Measurements from ENCODE around the gene EP300. TPM values are rescaled to one million over a fixed set of nuclear protein-coding genes. Genes with fewer than 3 reads are reported as not detected.
"Not testable (repeated sequence)": the region's sequence is repeated elsewhere in the genome, so short reads cannot be mapped to it uniquely, and the experiment has no call there.

EP300 gene
- total RNA-seq, 1 donor from 2014 or later, result 124 TPM

GRCh38 chr22:41050883-41051282 is 41.5 kb upstream of the EP300 start:
- H3K4me1 Mint-ChIP-seq, result peaks cover 23% of the 10 kb centered on the region
- H3K36me3 Mint-ChIP-seq, result no peaks in the 10 kb centered on the region
- no peaks in the 10 kb centered on the region for H3K27me3 Mint-ChIP-seq (ENCODE audit: low read depth)
- peaks cover 4% of the 10 kb centered on the region for H3K9me3 Mint-ChIP-seq
- H3K4me3 Mint-ChIP-seq, result no peak overlapping the region
- TF ChIP-seq CTCF (IDR thresholded peaks at IDR 0.05; ENCODE audit: unreplicated experiment), result no peak
- no peak for DNase-seq (ENCODE audit: low spot score in 2 of 2, unreplicated experiment in 2 of 2)
- H3K27ac Mint-ChIP-seq, result no peak overlapping the region

- TF ChIP-seq CTCF (IDR thresholded peaks at IDR 0.05; ENCODE audit: unreplicated experiment), result no peak
- Mint-ChIP-seq H3K27ac (peak overlapping the region; percentile 90), H3K27me3 (ENCODE audit: low read depth) (no peaks in the 10 kb centered on the region), H3K4me3 (no peak overlapping the region), H3K36me3 (no peaks in the 10 kb centered on the region), H3K9me3 (peaks cover 3% of the 10 kb centered on the region), H3K4me1 (peaks cover 23% of the 10 kb centered on the region)
- DNase-seq (ENCODE audit: low spot score in 2 of 2, unreplicated experiment in 2 of 2), result no peak
Observed at GRCh38 chr22:41052661-41053490, 39.5 kb upstream of the EP300 start.

GRCh38 chr22:41057076-41057475 is 35.3 kb upstream of the EP300 start:
- Mint-ChIP-seq H3K27ac (no peak overlapping the region), H3K27me3 (ENCODE audit: low read depth) (no peaks in the 10 kb centered on the region), H3K4me3 (no peak overlapping the region), H3K36me3 (no peaks in the 10 kb centered on the region), H3K9me3 (no peaks in the 10 kb centered on the region), H3K4me1 (peaks cover 14% of the 10 kb centered on the region)
- TF ChIP-seq CTCF (IDR thresholded peaks at IDR 0.05; ENCODE audit: unreplicated experiment), result no peak
- DNase-seq (ENCODE audit: low spot score in 2 of 2, unreplicated experiment in 2 of 2), result no peak

GRCh38 chr22:41062146-41062545 is 30.2 kb upstream of the EP300 start:
- no peaks in the 10 kb centered on the region for H3K36me3 Mint-ChIP-seq
- no peak overlapping the region for H3K4me3 Mint-ChIP-seq
- H3K27me3 Mint-ChIP-seq (ENCODE audit: low read depth), result no peaks in the 10 kb centered on the region
- no peak overlapping the region for H3K27ac Mint-ChIP-seq
- no peak for DNase-seq (ENCODE audit: low spot score in 2 of 2, unreplicated experiment in 2 of 2)
- H3K9me3 Mint-ChIP-seq, result no peaks in the 10 kb centered on the region
- H3K4me1 Mint-ChIP-seq, result no peaks in the 10 kb centered on the region
- TF ChIP-seq CTCF (IDR thresholded peaks at IDR 0.05; ENCODE audit: unreplicated experiment), result no peak

GRCh38 chr22:41064326-41064725 is 28.1 kb upstream of the EP300 start:
- DNase-seq (ENCODE audit: low spot score in 2 of 2, unreplicated experiment in 2 of 2); H3K27me3 Mint-ChIP-seq (ENCODE audit: low read depth); H3K9me3 Mint-ChIP-seq; H3K4me1 Mint-ChIP-seq; H3K27ac Mint-ChIP-seq; H3K4me3 Mint-ChIP-seq; H3K36me3 Mint-ChIP-seq: not testable (repeated sequence)

- not testable (repeated sequence) for H3K27ac Mint-ChIP-seq; H3K4me3 Mint-ChIP-seq; H3K4me1 Mint-ChIP-seq; H3K36me3 Mint-ChIP-seq; DNase-seq (ENCODE audit: low spot score in 2 of 2, unreplicated experiment in 2 of 2); H3K27me3 Mint-ChIP-seq (ENCODE audit: low read depth); H3K9me3 Mint-ChIP-seq
Observed at GRCh38 chr22:41066341-41066740, 26.1 kb upstream of the EP300 start.

- H3K36me3 Mint-ChIP-seq; H3K27ac Mint-ChIP-seq; H3K4me1 Mint-ChIP-seq; H3K4me3 Mint-ChIP-seq; H3K9me3 Mint-ChIP-seq; H3K27me3 Mint-ChIP-seq (ENCODE audit: low read depth); DNase-seq (ENCODE audit: low spot score in 2 of 2, unreplicated experiment in 2 of 2): not testable (repeated sequence)
Observed at GRCh38 chr22:41067968-41068367, 24.4 kb upstream of the EP300 start.

Measured in mesothelial cell of epicardium (in vitro differentiated cells).